Aorta (tissue), 5 donors: ENCODE measurements around the gene FCN3. TPM values are rescaled to one million over a fixed set of nuclear protein-coding genes. Genes with fewer than 3 reads are reported as not detected.

Experiments used
- ATAC-seq: fragments of 200-7000 bp; cut with Tn5 transposase; one replicate; pipeline ENCODE4 v1.9.1; 2022; ENCODE audit warnings: moderate library complexity; ENCODE audit not compliant: low FRiP score
- DNase-seq, 2 donors: peaks; one replicate each; pipeline ENCODE4 v3.0.0-alpha.2; 2020
- H3K27ac ChIP-seq, 2 donors: one replicate each; pipeline ENCODE4 v1.5.1; 2013; ENCODE audit warnings: low read length in 2 of 2, mild to moderate bottlenecking in 2 of 2, moderate library complexity in 2 of 2, control low read depth in 1 of 2, inconsistent platforms in 1 of 2, low read depth in 1 of 2
- H3K27me3 ChIP-seq, 2 donors: one replicate each; pipeline ENCODE4 v1.6.1; 2013; ENCODE audit warnings: control low read depth in 1 of 2, low read length in 1 of 2, mild to moderate bottlenecking in 1 of 2, moderate library complexity in 1 of 2; ENCODE audit not compliant: insufficient read depth in 2 of 2, control insufficient read depth in 1 of 2
- H3K36me3 ChIP-seq, 2 donors: one replicate each; pipeline ENCODE4 v1.6.1; 2013; ENCODE audit warnings: control low read depth in 1 of 2, low read length in 1 of 2, mild to moderate bottlenecking in 1 of 2; ENCODE audit not compliant: insufficient read depth in 2 of 2, control insufficient read depth in 1 of 2
- H3K4me1 ChIP-seq, 2 donors: one replicate each; pipeline ENCODE4 v1.6.1; 2013; ENCODE audit warnings: low read length in 2 of 2, control low read depth in 1 of 2, mild to moderate bottlenecking in 1 of 2, moderate library complexity in 1 of 2; ENCODE audit not compliant: insufficient read depth in 2 of 2, control insufficient read depth in 1 of 2
- H3K4me3 ChIP-seq, 2 donors: one replicate each; pipeline ENCODE4 v1.5.1; 2013; ENCODE audit warnings: low read length in 2 of 2, control low read depth in 1 of 2, mild to moderate bottlenecking in 1 of 2
- H3K9me3 ChIP-seq: one replicate; pipeline ENCODE4 v1.6.1; 2013; ENCODE audit warnings: mild to moderate bottlenecking, low read length; ENCODE audit not compliant: control insufficient read depth
- WGBS, 2 donors: extraction: QIAGEN DNeasy Blood & Tissue Kit; methylation state at CpG; one replicate each; pipeline ENCODE4 v1.1.7; 2013; 5-methylcytosine and 5-hydroxymethylcytosine counted together
- intact Hi-C, 2 donors: fragments of 100-400 bp; cut with DNase I; formaldehyde crosslinking; loops; one replicate each; pipeline versions ENCODE4 v1.14.2 to v1.15.0; 2022
- polyA plus RNA-seq, 2 donors: library from polyadenylated mRNA; stranded (reverse); fragments of 200-250 nt; gene quantifications; one replicate each; pipeline ENCODE4 v1.2.3, GENCODE V29; 2013
- total RNA-seq, 2 donors: library from RNA; stranded (reverse); fragmentation: NEBNext Ultra II Directional; extraction: Animal tissue kit (Norgen Biotek cat#: 25700); gene quantifications; one replicate each; pipeline ENCODE4 v1.2.1, GENCODE V29; 2021
- donor health status: healthy with polysubstance abuse.
- donor health status: Bipolar disorder and iron deficiency.
- donor health status: DM: no; HTN: no; CAD: no.
- donor health status: DM: no; HTN: no; CAD: no.
- donor health status: DM: yes; HTN: yes; CAD: no.

Gene FCN3
- total and polyA plus RNA-seq, 4 donors, result 0.15 to 11.5 (median 1.6) TPM

DNA sequence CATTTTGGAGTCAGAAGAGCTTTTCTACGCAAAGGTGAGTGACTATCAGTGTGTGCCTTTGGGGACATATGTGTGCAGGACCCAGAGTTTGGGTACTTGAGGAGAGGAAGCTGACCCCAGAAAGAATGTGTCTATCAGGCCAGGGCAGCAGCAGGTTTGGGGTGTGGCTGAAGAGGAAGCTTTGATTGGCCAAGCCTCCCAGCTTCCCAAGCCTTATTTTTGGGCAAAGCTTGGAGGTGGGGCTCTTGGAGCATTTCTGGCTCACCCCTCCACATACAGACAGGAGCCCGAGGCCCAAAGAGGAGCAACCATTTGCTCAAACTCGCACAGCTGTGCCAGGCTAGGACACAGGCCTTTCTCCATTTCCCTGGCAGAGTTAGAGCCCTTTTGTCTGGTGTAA lies 22.5 kb upstream of the FCN3 start:
- H3K4me3 ChIP-seq, result no peak overlapping the region
- no peaks in the 10 kb centered on the region for H3K27me3 ChIP-seq
- ATAC-seq (no peak), DNase-seq (no peak)
- no peaks in the 10 kb centered on the region for H3K9me3 ChIP-seq
- no peaks in the 10 kb centered on the region for H3K36me3 ChIP-seq
- no peak overlapping the region for H3K27ac ChIP-seq
- WGBS, 2 donors, result 57 to 60% methylated on average over 3 of the region's 3 CpGs
- no peaks in the 10 kb centered on the region for H3K4me1 ChIP-seq
- intact Hi-C loops, result loop anchor here in 1 of 2 donors (2.0 to 10.0 kb wide), 3 partner anchors 208 to 292 kb away; partner anchors contain the start of gene AHDC1

DNA sequence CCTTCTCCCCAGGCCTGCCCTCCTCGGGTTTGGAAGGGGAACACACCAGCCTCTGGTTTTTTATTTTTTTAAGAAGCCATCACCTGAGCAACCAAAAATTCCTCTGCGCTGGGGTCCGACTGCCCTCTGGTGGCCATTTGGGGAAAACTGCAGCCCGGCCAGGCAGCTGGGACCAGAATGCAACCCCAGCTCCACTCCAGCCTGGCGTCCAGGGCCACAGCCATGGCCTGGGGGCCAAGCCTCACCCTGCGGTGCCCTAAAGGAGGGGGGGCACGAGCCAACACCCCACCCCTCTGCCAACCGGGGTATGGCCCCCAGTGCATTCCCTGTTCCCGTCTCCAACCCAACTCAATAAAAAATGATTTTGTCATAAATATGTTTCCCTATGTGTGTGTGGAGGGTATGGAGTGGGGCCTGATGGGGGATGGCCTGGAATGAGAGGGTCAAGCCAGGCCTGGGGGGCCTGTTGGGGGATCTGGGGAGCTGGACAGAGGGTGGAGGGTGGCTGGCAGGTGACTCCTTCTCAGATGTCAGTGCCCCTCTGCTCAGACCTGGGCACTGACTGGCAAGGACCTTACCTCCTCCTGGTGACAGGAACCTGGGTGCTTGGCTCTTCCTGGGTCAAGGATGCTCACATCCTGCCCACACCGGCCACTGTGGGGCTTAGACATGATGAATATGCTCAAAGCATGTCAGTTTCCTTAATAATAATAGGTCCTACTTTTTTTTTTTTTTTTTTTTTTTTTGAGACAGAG lies 21.0 kb upstream of the FCN3 start:
- no peaks in the 10 kb centered on the region for H3K36me3 ChIP-seq
- WGBS, 2 donors, result 4 to 5% methylated on average over 10 of the region's 10 CpGs
- DNase-seq, result peak; percentile 81 to 92
- H3K27ac ChIP-seq, result no peak overlapping the region
- H3K27me3 ChIP-seq, result no peaks in the 10 kb centered on the region
- H3K4me3 ChIP-seq, result no peak overlapping the region
- ATAC-seq, result peak; percentile 58
- no peaks in the 10 kb centered on the region for H3K9me3 ChIP-seq
- no peaks in the 10 kb centered on the region for H3K4me1 ChIP-seq
- intact Hi-C loops, result loop anchor here in 1 of 2 donors (2.0 to 10.0 kb wide), 3 partner anchors 209 to 291 kb away; partner anchors contain the start of gene AHDC1

DNA sequence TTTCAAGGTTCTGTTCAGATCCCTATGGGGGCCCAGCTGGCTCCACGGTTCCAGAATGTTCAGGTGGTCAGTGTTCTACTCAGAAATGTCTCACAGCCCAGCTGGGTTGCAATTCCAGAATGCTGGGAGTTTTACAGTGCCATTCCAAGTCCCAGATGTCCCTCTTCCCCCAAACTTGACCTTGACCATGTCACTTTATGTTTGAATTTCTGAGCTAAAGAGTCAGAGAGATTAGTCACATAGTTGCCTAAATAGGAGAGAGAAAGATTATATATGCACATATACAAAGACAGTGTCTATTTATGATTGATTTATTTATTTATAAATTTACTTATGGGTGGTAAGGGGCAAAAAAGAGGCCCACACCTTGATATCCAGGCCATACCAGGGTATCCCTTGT lies 20.3 kb upstream of the FCN3 start:
- 71 to 74% methylated on average over 1 of the region's 1 CpG for WGBS, 2 donors
- Histone ChIP-seq H3K36me3 (no peaks in the 10 kb centered on the region), H3K4me1 (no peaks in the 10 kb centered on the region), H3K9me3 (no peaks in the 10 kb centered on the region), H3K27ac (no peak overlapping the region), H3K4me3 (no peak overlapping the region), H3K27me3 (no peaks in the 10 kb centered on the region)
- intact Hi-C loops, result loop anchor here (5.0 to 10.0 kb wide), 3 partner anchors 212 to 290 kb away; no protein-coding TSS in a partner anchor
- DNase-seq (no peak), ATAC-seq (no peak)

GRCh38 chr1:27394282-27394658 lies 19.6 kb upstream of the FCN3 start:
- ATAC-seq (no peak), DNase-seq (no peak)
- Histone ChIP-seq H3K27ac (no peak overlapping the region), H3K4me3 (no peak overlapping the region), H3K4me1 (no peaks in the 10 kb centered on the region), H3K36me3 (no peaks in the 10 kb centered on the region), H3K9me3 (no peaks in the 10 kb centered on the region), H3K27me3 (no peaks in the 10 kb centered on the region)
- 95 to 99% methylated on average over 9 of the region's 9 CpGs for whole genome bisulfite sequencing, 2 donors
- intact Hi-C loops, result loop anchor here (5.0 to 10.0 kb wide), 3 partner anchors 213 to 289 kb away; no protein-coding TSS in a partner anchor

- H3K9me3 ChIP-seq, result no peaks in the 10 kb centered on the region
- no peaks in the 10 kb centered on the region for H3K36me3 ChIP-seq
- no peak for ATAC-seq
- WGBS, 2 donors, result 95% methylated on average over 18 of the region's 18 CpGs
- H3K4me3 ChIP-seq, result no peak overlapping the region
- H3K27me3 ChIP-seq, result no peaks in the 10 kb centered on the region
- H3K27ac ChIP-seq, result no peak overlapping the region
- no peak for DNase-seq
- intact Hi-C loops, result loop anchor here (2.0 to 10.0 kb wide), 5 partner anchors 37 to 289 kb away; no protein-coding TSS in a partner anchor
- no peaks in the 10 kb centered on the region for H3K4me1 ChIP-seq
These were observed 19.1 kb upstream of the FCN3 start for GRCh38 chr1:27393641-27394281.

DNA sequence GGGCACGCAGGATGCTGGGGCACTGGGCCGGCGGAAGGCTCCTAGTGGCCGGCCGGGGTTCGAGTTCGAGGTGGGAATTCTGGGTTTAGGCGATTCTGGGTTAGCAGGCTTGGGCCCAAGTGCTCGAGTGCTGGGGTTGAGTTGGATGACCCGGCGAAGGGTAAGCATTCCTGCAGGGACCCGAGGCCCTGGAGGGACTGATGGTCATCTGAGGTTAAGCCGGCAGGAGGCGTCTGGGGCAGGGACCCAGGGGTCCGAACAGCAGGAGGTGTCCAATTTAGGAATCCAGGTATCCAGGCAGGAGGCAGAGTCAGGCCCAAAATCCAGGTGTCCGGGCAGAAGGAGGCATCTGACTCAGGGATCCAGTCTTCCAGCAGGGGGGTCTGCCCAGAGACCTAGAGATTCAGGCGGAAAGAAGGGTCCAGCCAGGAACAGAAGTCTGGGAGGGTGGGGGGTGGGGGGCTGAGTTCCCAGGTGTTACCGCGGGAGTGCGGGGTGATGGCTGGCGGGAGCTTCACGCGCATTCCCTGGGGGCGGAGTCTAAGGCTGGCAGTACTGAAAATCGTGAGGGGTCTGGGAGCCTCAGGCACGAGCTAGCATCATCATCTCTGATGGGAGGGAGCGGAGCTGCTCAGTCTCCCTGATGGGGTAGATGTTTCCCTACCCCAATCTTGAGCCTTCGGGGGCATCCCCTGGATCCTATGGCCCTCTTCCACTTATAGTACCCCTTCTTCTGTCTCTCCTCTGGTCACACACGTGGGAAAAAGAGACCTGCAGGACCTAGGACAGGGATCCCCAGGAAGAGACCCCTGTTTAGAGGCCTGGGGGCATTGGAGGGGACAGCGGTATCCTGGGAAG lies 18.4 kb upstream of the FCN3 start:
- intact Hi-C loops, result loop anchor here (2.0 to 10.0 kb wide), 5 partner anchors 36 to 288 kb away; no protein-coding TSS in a partner anchor
- WGBS, 2 donors, result 42 to 43% methylated on average over 30 of the region's 30 CpGs
- no peak overlapping the region for H3K4me3 ChIP-seq
- no peak overlapping the region for H3K27ac ChIP-seq
- H3K4me1 ChIP-seq, result no peaks in the 10 kb centered on the region
- H3K36me3 ChIP-seq, result no peaks in the 10 kb centered on the region
- H3K9me3 ChIP-seq, result no peaks in the 10 kb centered on the region
- H3K27me3 ChIP-seq, result no peaks in the 10 kb centered on the region
- no peak for DNase-seq
- ATAC-seq, result no peak

DNA sequence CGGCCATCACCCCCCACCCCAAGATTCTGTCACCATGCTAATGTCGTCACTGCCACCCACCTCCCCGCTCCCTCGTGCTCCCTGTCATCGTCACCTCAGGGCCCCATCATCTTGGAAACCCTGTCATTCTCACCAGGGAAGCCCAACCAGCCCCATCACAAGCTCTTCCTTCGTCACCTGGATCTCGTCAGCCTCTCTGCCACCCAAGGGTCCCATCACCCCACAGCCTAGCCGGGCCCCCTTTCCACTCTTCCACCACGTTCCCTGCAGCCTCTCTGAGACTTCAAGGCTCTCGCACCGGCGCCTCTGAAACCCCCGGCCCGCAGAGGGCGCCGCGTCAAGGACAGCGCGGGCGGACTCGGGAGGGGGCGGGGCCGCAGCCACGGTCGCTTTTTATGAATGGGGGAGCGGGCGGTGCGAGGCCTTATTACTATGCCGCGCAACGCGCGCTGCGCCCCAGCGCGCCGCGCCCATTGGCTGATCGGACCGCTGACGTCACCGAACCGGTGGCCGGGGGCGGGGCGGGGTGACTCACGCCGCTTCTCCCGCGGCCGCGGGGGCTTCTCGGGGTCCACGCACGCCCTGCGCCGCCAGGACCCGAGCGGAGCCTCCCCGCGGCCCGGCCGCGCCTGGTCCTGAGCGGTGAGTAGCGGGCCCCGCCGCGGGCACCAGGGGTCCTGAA lies 17.6 kb upstream of the FCN3 start, which contains the start of gene GPR3:
TSS of gene GPR3 (plus strand) at position 527 of the 682 bp plus-strand sequence. CDS start 1,177 bp downstream, outside the sequence.
- Histone ChIP-seq H3K27ac (no peak within 1 kb of the TSS), H3K36me3 (no peaks in the 10 kb centered on the region), H3K9me3 (no peaks in the 10 kb centered on the region), H3K4me1 (no peaks in the 10 kb centered on the region), H3K4me3 (no peak within 1 kb of the TSS), H3K27me3 (no peaks in the 10 kb centered on the region)
- peak; percentile 93 for ATAC-seq
- peak; percentile 92 to 97 for DNase-seq
- intact Hi-C loops, result loop anchor here (2.0 to 10.0 kb wide), 5 partner anchors 35 to 287 kb away; no protein-coding TSS in a partner anchor
- 1% methylated on average over 65 to 69 of the region's 69 CpGs for WGBS, 2 donors
